Sigmoid colon (tissue), 4 donors: ENCODE data around the gene NVL.

Experiments
- POLR2A ChIP-seq, 2 donors: fragments of 450-650 bp; IDR thresholded peaks; one replicate each; pipeline ENCODE4 v1.6.1; 2016; ENCODE audit warnings: antibody characterized with exemption in 2 of 2, mild to moderate bottlenecking in 2 of 2, moderate library complexity in 2 of 2
- POLR2AphosphoS5 ChIP-seq, 4 donors: sonication (generic); formaldehyde crosslinking; IDR thresholded peaks; one replicate each; pipeline ENCODE4 v1.6.1; 2017; ENCODE audit warnings: antibody characterized with exemption in 4 of 4
- TF ChIP-seq, protein P1 (sequence below), 4 experiments: fragments of 450-650 bp in 3 of 4; fragments of 200-600 bp in 1 of 4; IDR thresholded peaks; one replicate each; pipeline ENCODE4 v1.5.1; 2016 to 2019; ENCODE audit warnings: antibody characterized with exemption in 4 of 4, mild to moderate bottlenecking in 3 of 4, moderate library complexity in 2 of 4

DNA sequence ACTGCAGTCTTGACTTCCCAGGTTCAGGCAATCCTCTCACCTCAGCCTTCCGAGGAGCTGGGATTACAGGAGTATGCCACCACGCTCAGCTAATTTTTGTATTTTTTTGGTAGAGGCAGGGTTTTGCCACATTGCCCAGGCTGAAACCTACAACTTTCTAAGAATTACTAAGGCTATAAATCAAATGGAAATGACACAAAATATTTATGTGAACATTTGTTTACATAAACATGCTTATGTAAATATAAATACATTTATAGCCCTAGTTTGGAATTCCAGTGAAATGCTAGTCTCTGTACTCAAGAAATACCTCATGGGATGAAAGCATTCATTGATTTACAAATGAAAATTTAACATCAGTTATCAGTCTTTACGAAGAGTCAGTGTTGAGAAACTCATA lies 47.8 kb downstream of the NVL start:
- TF ChIP-seq, protein P1, sequence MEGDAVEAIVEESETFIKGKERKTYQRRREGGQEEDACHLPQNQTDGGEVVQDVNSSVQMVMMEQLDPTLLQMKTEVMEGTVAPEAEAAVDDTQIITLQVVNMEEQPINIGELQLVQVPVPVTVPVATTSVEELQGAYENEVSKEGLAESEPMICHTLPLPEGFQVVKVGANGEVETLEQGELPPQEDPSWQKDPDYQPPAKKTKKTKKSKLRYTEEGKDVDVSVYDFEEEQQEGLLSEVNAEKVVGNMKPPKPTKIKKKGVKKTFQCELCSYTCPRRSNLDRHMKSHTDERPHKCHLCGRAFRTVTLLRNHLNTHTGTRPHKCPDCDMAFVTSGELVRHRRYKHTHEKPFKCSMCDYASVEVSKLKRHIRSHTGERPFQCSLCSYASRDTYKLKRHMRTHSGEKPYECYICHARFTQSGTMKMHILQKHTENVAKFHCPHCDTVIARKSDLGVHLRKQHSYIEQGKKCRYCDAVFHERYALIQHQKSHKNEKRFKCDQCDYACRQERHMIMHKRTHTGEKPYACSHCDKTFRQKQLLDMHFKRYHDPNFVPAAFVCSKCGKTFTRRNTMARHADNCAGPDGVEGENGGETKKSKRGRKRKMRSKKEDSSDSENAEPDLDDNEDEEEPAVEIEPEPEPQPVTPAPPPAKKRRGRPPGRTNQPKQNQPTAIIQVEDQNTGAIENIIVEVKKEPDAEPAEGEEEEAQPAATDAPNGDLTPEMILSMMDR (IDR thresholded peaks at IDR 0.05), result no peak
- TF ChIP-seq POLR2A (IDR thresholded peaks at IDR 0.05), result no peak
- no peak for TF ChIP-seq POLR2AphosphoS5 (IDR thresholded peaks at IDR 0.05)
